HL-60 (cell line): ENCODE results near the gene ANGPT4.

Experiments used
- CTCF ChIP-seq: IDR thresholded peaks from one replicate; pipeline ENCODE4 v1.5.1; 2011; ENCODE audit warnings: low read length, control low read depth, inconsistent platforms; ENCODE audit not compliant: insufficient read depth
- GABPA ChIP-seq: IDR thresholded peaks from 2 replicates; pipeline ENCODE4 v1.6.1; 2012; ENCODE audit warnings: low read depth
- POLR2AphosphoS5 ChIP-seq: IDR thresholded peaks from 2 replicates; pipeline ENCODE4 v1.6.1; 2012; ENCODE audit warnings: low read depth
- SPI1 ChIP-seq: IDR thresholded peaks from 2 replicates; pipeline ENCODE4 v1.6.1; 2012; ENCODE audit warnings: low read depth, mild to moderate bottlenecking, borderline replicate concordance
- TF ChIP-seq, protein P1 (sequence below): IDR thresholded peaks from 2 replicates; pipeline ENCODE4 v1.6.1; 2012; ENCODE audit warnings: low read depth; ENCODE audit not compliant: insufficient replicate concordance

DNA sequence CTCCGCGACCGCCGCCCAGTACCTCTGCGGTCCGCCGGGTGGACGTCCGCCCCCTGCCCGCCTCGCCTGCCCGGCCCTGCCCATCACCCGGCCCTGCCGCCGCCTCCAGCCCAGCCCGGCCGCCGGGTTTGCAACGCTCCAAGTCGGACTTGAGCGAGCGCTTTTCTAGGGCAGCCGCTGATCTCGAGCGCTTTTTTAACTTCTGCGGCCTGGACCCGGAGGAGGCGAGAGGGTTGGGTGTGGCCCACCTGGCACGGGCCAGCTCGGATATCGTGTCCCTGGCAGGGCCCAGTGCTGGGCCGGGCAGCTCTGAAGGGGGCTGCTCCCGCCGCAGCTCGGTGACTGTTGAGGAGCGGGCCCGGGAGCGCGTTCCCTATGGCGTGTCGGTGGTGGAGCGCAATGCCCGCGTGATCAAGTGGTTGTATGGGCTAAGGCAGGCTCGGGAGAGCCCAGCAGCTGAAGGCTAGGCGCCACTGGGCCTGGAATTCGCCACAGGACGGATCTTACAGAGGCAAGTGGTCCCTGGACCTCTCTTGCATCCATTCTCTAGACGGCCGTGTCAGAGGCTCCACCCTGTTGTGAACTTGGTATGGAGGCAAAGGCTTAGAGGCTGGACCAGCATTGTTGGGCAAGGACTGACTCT, 70.8 kb downstream of the ANGPT4 start:
- TF ChIP-seq, protein P1, sequence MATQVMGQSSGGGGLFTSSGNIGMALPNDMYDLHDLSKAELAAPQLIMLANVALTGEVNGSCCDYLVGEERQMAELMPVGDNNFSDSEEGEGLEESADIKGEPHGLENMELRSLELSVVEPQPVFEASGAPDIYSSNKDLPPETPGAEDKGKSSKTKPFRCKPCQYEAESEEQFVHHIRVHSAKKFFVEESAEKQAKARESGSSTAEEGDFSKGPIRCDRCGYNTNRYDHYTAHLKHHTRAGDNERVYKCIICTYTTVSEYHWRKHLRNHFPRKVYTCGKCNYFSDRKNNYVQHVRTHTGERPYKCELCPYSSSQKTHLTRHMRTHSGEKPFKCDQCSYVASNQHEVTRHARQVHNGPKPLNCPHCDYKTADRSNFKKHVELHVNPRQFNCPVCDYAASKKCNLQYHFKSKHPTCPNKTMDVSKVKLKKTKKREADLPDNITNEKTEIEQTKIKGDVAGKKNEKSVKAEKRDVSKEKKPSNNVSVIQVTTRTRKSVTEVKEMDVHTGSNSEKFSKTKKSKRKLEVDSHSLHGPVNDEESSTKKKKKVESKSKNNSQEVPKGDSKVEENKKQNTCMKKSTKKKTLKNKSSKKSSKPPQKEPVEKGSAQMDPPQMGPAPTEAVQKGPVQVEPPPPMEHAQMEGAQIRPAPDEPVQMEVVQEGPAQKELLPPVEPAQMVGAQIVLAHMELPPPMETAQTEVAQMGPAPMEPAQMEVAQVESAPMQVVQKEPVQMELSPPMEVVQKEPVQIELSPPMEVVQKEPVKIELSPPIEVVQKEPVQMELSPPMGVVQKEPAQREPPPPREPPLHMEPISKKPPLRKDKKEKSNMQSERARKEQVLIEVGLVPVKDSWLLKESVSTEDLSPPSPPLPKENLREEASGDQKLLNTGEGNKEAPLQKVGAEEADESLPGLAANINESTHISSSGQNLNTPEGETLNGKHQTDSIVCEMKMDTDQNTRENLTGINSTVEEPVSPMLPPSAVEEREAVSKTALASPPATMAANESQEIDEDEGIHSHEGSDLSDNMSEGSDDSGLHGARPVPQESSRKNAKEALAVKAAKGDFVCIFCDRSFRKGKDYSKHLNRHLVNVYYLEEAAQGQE, result no peak
- no peak for TF ChIP-seq CTCF
- TF ChIP-seq SPI1, result no peak
- no peak for TF ChIP-seq POLR2AphosphoS5
- TF ChIP-seq GABPA, result no peak
